IPS-15b (cell line): ENCODE results near the gene TERB2.
"Not testable (repeated sequence)": the region's sequence is repeated elsewhere in the genome, so short reads cannot be mapped to it uniquely, and the experiment has no call there.

ENCODE experiments used
- H3K27me3 ChIP-seq: one replicate; pipeline ENCODE4 v1.6.1; 2013; ENCODE audit warnings: low read length; ENCODE audit not compliant: control insufficient read depth, insufficient read depth
- H3K36me3 ChIP-seq: one replicate; pipeline ENCODE4 v1.6.1; 2013; ENCODE audit warnings: low read length; ENCODE audit not compliant: control insufficient read depth, insufficient read depth
- H3K4me1 ChIP-seq: one replicate; pipeline ENCODE4 v1.6.1; 2013; ENCODE audit warnings: mild to moderate bottlenecking, low read length; ENCODE audit not compliant: control insufficient read depth, insufficient read depth
- H3K4me3 ChIP-seq: one replicate; pipeline ENCODE4 v1.5.1; 2013; ENCODE audit warnings: low read depth, low read length
- H3K9ac ChIP-seq: one replicate; pipeline ENCODE4 v1.6.1; 2013; ENCODE audit warnings: low read depth, mild to moderate bottlenecking, low read length
- H3K9me3 ChIP-seq: one replicate; pipeline ENCODE4 v1.6.1; 2013; ENCODE audit warnings: mild to moderate bottlenecking, low read length; ENCODE audit not compliant: control insufficient read depth, insufficient read depth

TERB2 gene

DNA sequence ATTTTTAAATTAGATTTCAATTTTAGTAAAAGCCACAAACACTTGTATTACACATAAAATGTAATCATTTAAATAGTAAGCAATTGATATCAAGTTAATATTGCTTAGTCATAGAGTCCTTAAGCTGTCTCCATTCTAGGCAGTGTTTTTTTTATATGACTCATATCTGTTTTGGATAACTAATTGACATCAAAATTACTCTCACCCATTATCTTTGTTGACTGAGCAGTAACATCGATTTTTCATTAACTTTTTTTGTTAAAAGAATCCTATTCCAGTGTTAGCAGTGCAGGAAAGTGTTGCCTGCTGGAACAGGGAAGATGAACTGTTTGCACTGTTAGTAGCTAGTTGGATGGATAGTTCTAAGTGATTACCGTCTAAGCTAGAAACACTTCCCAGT is 21.3 kb downstream of the TERB2 start:
- H3K27me3 ChIP-seq, H3K9me3 ChIP-seq, H3K9ac ChIP-seq, H3K4me3 ChIP-seq, H3K4me1 ChIP-seq, H3K36me3 ChIP-seq: not testable (repeated sequence)

GRCh38 chr15:44979617-44980339 is 23.3 kb downstream of the TERB2 start:
- not testable (repeated sequence) for H3K27me3 ChIP-seq, H3K36me3 ChIP-seq, H3K9ac ChIP-seq, H3K9me3 ChIP-seq, H3K4me3 ChIP-seq, H3K4me1 ChIP-seq

DNA sequence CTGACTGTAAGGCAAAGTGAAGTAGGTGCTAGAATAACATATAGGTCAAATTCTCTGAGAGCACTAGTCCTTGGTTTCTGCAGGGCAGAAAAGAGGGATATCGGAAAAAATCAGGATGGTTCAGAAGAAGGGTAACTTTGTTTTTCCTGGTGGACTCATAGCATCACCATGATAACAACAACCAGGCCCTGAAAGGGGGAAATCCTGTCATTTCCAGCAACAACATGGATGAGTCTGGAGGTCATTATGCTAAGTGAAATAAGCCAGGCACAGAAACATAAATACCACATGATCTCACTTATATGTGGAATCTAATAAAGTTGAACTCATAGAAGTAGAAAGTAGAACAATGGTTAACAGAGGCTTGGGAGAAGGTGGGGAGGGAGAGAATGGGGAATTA is 27.7 kb downstream of the TERB2 start:
- not testable (repeated sequence) for H3K27me3 ChIP-seq, H3K9me3 ChIP-seq, H3K4me1 ChIP-seq, H3K36me3 ChIP-seq, H3K9ac ChIP-seq, H3K4me3 ChIP-seq

DNA sequence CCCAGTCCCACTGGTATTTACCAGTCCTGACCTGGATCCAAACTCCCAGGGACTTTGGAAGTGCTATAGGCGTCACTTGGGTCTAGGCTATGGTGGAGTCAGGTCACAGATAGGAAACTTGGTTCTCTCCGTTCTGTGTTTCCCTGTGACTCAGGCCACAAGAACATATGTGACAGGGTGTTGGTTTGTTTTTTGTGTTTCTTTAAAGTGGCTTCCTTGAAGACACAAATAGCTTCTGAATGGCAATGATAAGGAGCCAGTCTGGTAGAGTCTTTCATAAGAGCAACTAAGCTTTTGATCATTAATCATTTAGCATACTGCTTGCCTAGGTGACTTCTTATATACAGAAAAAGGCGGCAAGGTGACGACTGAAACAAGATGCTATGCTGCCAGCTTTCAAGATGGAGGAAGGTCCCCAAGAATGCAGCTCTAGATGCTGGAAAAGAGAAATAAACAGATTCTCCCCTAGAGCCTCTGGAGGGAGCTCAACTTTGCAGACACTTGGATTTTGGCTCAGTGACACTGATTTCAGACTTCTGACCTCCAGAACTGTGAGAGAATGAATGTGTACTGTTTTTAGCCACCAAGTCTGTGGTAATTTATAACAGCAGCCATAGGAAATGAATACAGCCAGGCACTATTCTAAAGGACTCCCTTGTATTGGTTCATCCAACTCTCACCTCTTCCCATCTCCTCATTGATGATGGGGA is 30.0 kb downstream of the TERB2 start:
- H3K9ac ChIP-seq, H3K4me1 ChIP-seq, H3K9me3 ChIP-seq, H3K36me3 ChIP-seq, H3K27me3 ChIP-seq, H3K4me3 ChIP-seq: not testable (repeated sequence)

- not testable (repeated sequence) for H3K4me1 ChIP-seq, H3K4me3 ChIP-seq
These were observed 31.2 kb downstream of the TERB2 start for GRCh38 chr15:44987711-44988110.

GRCh38 chr15:44988184-44988869 is 31.8 kb downstream of the TERB2 start:
- H3K36me3 ChIP-seq, H3K9ac ChIP-seq, H3K4me1 ChIP-seq, H3K27me3 ChIP-seq, H3K9me3 ChIP-seq, H3K4me3 ChIP-seq: not testable (repeated sequence)

More at GRCh38 chr15:44987711-44988110, 31.2 kb downstream of the TERB2 start:
- not testable (repeated sequence) for H3K9me3 ChIP-seq, H3K27me3 ChIP-seq, H3K36me3 ChIP-seq, H3K9ac ChIP-seq

GRCh38 chr15:44988870-44989219 is 32.4 kb downstream of the TERB2 start:
- not testable (repeated sequence) for H3K27me3 ChIP-seq

DNA sequence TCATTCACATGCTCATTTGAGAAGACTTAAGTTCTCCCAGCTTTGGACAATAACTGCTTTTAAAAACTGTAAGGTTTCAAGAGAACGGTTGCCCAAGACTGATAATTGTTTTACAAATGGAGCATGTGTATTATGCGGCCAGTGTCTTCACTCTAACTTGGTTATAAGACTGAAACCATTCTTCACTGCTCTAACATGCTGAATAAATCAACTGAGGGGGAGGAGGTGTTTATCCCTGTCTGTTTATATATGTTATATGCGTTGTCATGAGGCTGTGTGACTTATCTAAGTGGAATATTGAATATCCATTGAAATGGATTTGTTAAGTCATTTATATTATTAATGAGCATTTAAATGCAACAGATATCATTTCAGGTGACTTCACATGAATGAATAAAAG is 41.1 kb downstream of the TERB2 start:
- H3K27me3 ChIP-seq, H3K9me3 ChIP-seq, H3K9ac ChIP-seq, H3K4me3 ChIP-seq, H3K4me1 ChIP-seq, H3K36me3 ChIP-seq: not testable (repeated sequence)

More at GRCh38 chr15:44988870-44989219, 32.4 kb downstream of the TERB2 start:
- H3K36me3 ChIP-seq, H3K4me1 ChIP-seq, H3K9ac ChIP-seq, H3K4me3 ChIP-seq, H3K9me3 ChIP-seq: not testable (repeated sequence)

DNA sequence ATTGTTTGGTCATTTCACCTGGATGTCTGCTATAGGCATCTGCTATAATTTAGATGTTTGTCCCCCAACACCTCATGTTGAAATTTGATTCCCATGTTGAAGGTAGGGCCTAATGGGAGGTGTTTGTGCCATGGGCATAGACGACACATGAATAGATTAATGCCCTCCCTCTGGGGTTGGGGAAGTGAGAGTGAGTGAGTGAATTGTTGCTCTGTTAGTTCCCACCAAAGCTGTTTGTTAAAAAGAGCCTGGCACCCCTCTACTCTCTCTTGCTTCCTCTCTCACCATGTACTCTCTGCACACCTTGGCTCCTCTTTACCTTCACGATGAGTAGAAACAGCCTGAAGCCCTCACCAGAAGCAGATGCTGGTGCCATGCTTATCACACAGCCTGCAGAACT is 42.6 kb downstream of the TERB2 start:
- Histone ChIP-seq H3K36me3 (no peaks in the 10 kb centered on the region), H3K9ac (no peak overlapping the region), H3K4me3 (no peak overlapping the region), H3K27me3 (no peaks in the 10 kb centered on the region), H3K4me1 (no peaks in the 10 kb centered on the region), H3K9me3 (no peaks in the 10 kb centered on the region)

DNA sequence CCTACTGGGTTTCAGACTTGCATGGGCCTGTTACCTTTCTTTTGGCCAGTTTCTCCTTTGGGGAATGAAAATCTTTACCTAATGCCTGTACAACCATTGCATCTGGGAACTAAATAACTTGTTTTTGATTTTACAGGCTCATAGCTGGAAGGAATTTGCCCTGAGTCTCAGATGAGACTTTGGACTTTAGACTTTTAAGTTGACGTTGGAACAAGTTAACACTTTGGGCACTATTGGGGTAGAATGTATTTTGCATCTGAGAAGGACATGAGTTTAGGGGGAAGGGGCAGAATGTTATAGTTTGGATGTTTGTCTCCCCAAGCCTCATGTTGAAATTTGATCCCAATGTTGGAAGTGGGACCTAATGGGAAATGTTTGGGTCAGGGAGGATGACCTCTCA is 44.7 kb downstream of the TERB2 start:
- H3K9me3 ChIP-seq, H3K9ac ChIP-seq, H3K4me3 ChIP-seq, H3K27me3 ChIP-seq, H3K36me3 ChIP-seq, H3K4me1 ChIP-seq: not testable (repeated sequence)

- not testable (repeated sequence) for H3K9me3 ChIP-seq, H3K4me1 ChIP-seq, H3K27me3 ChIP-seq, H3K36me3 ChIP-seq, H3K4me3 ChIP-seq, H3K9ac ChIP-seq
These were observed 47.4 kb downstream of the TERB2 start for GRCh38 chr15:45003731-45004410.
